GM12873 (cell line): ENCODE data around the gene CMIP.

Source experiments
- TF ChIP-seq, protein P1 (sequence below): IDR thresholded peaks from 2 replicates; pipeline ENCODE4 v1.5.1; 2012; ENCODE audit warnings: low read depth, mild to moderate bottlenecking, moderate library complexity, low read length, control low read depth; ENCODE audit not compliant: insufficient read depth; ENCODE audit errors: missing control alignments

The CMIP gene

DNA sequence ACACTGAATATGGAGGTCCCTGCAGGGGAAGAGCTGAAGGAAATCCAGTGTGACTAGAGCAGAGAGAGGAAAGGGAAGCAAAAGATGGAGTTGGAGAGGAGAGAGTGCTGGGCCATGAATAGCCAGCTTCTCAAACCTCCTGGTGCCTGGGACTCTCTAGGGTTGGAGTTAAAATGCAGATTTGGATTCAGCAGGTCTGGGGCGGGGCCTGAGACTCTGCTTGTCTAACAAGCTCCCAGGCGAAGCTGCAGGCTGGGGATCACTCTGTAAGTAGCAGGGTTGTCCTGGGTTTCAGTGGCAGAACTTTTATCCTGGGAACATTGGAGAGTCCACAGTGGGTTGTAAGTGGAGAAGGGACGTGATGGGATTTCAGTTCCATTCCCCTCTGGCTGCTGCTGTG is 231.1 kb downstream of the CMIP start:
- TF ChIP-seq, protein P1, sequence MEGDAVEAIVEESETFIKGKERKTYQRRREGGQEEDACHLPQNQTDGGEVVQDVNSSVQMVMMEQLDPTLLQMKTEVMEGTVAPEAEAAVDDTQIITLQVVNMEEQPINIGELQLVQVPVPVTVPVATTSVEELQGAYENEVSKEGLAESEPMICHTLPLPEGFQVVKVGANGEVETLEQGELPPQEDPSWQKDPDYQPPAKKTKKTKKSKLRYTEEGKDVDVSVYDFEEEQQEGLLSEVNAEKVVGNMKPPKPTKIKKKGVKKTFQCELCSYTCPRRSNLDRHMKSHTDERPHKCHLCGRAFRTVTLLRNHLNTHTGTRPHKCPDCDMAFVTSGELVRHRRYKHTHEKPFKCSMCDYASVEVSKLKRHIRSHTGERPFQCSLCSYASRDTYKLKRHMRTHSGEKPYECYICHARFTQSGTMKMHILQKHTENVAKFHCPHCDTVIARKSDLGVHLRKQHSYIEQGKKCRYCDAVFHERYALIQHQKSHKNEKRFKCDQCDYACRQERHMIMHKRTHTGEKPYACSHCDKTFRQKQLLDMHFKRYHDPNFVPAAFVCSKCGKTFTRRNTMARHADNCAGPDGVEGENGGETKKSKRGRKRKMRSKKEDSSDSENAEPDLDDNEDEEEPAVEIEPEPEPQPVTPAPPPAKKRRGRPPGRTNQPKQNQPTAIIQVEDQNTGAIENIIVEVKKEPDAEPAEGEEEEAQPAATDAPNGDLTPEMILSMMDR = no peak

DNA sequence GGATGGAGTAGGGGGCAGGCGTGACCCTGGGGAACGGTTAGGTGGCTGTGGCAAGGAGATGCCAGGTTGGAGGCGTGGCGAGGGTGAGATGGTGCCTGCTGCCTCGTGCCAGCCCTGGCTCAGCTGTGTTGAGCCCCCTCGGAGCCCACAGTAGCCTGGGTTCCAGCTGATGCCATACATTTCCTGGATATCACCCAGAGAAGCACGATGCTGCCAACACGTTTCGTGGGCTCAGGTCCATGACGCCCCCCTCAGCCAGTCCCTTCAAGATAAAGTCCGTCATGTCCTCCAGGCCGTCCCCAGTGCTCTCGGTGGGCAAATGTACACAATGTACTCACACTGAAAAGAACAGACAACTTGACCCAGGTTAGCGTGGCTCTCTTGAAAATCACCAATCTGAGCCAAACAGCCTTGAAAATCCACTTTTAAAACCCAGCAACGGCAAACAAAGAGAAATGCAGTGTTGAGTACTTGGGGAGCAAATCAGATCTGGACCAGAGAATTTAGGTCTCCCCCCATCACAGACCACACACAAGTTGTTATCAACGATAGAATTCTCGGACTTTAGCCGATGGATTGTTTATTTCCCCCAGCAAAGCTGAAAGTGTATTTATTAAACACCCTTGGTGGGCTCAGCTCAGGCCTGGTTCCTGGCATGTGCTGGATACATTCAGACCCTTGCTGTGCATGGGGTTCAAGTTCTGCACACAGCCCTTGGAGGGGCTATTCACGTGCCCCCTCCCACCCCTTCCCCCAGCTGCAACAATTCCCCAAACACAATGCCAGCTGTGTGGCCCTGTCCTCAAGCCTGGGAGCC is 231.7 kb downstream of the CMIP start:
- TF ChIP-seq, protein P1 = no peak

DNA sequence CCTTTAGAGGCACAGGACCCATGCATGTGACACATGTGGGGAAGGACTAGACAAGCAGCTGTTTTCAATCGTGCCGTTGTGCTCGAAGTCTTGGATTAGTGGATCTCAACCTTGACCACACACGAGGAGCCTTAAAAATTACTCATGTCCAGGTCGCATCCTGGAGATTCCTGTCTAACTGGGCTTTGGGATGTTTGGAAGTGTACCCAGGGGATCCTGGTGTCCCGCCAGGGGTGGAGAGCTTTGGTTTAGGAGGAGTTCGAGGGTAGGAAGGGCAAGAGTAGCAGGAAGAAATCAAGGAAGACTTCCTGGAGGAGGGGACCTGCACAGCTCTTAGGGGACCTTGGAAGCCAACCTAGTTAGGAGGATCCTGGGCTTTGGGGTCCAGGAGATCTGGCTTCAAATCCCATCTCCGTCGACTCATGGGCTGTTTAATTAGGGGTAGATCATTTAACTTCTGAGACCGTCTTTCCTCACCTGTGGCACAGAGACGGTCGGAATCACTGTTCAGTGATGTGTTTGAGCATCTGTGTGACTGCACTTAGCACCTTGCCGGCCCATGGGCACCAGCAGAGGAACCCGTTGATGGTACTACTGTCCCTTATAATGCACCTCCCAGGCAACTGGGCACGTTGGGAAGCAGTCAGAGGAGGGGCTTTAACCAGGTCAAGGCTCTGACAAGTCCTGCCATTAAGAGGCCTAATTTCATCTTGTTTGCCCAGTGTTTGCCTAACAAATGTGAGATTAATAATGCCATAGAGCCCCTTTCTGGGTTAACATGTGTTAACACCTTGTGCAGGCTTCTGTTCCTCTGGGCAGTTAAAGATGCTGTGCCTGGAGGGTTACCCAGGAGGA is 232.5 kb downstream of the CMIP start:
- TF ChIP-seq, protein P1 = no peak

DNA sequence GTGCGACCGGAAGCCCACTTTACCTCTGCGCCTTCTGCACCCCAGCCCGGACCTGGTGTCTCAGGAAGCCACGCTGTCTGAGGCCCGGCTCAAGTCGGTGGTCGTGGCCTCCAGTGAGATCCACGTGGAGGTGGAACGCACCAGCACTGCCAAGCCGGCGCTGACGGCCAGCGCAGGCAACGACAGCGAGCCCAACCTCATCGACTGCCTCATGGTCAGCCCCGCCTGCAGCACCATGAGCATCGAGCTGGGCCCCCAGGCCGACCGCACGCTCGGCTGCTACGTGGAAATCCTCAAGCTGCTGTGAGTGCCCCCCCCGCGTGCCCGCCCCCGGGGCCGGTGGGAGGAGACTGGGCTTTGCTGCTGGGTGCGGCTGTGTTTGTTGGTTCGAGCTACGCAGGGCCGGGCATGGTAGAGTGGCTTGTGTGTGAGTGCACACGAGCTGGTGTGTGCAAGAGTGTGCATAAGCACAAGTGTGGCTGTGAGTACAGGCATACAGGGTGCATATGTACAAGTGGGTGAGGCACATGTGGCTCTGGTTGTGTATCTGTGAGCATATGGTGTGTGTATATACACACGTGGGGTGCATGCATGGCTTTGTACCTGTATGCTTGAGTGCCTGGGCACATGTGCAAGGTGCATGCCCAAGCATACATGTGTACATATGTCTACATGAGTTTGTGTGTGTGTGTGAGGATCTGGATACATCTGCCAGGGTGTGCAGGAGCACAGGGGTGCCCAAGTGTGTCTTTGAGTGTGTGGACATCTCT is 233.9 kb downstream of the CMIP start:
- TF ChIP-seq, protein P1 = no peak

DNA sequence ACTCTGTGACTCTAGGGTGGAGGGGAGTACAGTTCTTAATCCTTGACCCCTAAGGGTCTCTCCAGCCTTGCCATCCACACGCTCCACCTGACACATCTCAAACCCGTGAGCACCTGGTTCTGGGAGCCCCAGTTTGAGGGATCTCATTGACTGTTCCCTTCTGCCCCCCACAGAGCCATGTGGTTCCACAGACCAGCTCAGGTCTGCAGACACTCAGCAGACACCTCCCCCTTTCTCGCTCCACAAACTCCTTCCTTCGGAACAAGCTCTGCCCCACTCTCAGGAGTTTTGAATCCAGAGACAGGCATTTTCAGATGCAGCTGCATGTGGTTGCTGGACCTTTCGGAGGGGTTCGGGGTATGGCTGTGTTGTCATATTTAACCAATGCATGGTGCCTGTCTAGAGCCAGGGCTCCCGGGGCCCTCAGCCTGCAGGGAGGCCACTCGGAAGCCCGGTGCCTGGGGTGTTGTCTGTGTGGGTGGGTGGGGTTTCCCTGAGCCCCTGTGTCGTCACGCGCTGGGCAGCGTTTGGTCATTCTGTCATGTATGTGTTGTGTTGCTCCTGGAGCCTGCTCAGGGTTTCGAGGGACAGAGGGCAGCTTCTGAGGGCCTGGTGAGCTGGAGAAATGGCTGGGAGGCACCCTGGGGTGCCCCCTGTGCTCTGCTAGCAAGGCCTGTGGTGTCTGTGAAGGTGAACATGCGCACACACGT is 235.3 kb downstream of the CMIP start:
- TF ChIP-seq, protein P1 = no peak

DNA sequence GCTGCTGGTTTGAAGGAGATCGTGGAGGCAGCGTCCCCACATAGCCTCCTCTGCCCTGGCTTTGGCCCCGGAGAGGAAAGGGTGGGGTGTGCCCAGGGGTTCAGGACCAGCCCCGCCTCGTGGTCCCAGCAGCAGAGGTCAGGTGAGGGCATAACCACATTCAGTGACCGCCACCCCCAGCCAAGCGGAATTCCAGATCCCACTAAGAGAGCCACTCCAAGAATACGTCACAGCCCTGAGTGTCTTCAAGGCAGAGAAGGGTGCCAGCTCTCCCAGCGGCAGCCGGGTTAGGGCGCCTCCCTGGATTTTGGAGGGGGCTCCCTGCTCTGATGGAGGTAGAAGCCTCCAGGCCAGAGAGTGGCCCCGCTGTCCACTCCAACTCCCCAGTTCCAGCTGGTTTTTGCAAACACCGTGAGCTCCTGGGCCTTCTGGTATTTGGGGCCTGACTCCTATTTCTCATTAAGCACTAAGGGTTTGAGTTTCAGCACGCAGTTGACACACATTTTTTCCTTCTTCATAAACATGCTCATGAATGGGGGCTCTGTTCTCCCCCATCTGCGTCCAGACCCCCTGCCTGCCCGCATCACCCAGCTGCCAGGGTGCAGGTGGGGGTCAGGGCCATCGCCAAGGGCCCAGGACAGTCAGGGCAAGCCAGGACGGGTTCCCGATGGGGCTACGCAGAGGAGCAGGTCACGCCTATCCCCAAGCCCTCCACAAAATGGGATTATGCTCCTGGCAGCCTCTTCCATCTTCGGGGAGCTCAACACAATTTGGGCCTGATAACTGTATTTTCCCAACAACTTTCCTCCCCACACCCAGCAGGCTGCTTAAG is 236.1 kb downstream of the CMIP start:
- TF ChIP-seq, protein P1 = no peak
